NCI-H1417 (cell line): Measurements from ENCODE around the gene USP37.
A peak's percentile ranks its signal among the peaks of the same experiment; 100 is the strongest.

Experiments used
- DNase-seq, 3 experiments: peaks; one replicate each; lab custom pipeline; 2025; lab: John Stamatoyannopoulos, UW

Gene USP37

DNA sequence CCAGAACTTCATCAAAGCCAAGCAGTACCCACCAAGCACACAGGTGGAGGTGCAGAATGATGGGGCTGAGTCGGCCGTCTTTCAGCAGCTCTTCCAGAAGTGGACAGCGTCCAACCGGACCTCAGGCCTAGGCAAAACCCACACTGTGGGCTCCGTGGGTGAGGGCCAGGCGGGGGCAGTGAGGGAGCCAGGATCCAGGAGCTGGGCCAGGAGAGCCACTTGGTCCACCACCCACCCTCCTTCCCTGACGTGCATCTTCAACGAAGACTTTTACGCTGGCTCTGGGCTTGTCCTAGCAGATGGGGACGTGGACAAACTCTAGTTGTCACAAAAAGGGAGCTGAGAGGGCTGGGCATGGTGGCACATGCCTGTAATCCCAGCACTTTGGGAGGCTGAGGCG is 137.4 kb downstream of the USP37 start:
- no peak for DNase-seq

GRCh38 chr2:218429911-218430692 is 138.0 kb downstream of the USP37 start:
- no peak for DNase-seq

DNA sequence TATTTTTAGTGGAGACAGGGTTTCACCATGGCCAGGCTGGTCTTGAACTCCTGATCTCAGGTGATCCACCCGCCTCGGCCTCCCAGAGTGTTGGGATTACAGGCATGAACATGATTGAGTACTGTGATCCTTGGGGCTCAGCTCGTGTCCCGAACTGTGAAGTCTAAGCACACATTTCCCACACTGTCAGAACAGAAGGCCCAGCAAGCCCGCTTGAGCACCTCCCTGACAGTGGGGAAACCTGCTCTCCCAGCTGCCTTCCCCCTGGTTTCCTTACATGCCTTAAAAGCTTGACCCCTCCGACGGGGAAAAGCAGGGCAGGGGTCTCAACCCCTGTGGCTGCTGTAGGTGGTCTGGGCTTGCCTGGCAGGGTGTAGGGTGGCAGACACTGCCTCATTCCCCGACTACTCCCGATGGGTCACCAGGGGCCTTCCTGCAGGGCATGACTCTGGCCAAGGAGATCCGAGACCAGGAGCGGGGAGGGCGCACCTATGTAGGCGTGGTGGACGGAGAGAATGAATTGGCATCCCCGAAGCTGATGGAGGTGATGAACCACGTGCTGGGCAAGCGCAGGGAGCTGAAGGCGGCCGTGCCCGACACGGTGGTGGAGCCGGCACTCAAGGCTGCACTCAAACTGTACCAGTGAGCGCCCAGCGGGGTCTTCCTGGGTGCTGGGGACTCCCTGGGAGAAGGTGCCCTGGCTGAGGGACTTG is 139.1 kb downstream of the USP37 start:
- no peak for DNase-seq

- no peak for DNase-seq
These were observed 140.4 kb downstream of the USP37 start for GRCh38 chr2:218427741-218428140.

DNA sequence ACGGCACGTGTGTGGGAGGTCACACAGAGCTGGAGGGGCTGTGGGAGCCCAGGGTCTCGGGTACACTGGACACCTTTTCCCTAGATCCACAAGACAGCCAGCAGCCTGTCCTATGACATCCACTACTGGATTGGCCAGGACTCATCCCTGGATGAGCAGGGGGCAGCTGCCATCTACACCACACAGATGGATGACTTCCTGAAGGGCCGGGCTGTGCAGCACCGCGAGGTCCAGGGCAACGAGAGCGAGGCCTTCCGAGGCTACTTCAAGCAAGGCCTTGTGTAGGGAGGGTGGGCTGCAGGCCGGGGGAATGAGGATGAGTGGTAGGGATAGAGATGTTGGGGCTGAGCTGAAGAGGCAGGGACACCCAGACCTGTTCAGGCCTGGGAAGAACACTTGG is 142.6 kb downstream of the USP37 start:
- no peak for DNase-seq

DNA sequence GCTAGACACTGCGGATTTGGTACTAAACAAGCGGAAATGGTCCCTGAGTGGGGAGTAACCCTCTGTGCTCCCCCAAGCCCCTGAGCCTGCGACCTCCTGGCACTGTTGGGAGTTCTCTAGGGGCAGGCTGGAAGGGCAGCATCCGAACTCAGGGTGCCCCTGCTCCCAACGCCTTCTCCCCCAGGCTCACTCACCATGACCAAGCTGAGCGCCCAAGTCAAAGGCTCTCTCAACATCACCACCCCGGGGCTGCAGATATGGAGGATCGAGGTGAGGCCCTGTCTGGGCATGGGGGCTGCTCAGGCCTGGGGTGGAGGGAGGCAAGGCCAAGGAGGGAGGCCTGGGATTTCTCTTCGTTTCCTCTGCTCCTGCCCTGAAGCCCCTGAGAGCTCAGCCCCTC is 144.6 kb downstream of the USP37 start:
- no peak for DNase-seq

GRCh38 chr2:218422403-218423086 is 145.6 kb downstream of the USP37 start:
- no peak for DNase-seq

- DNase-seq, result no peak
These were observed 147.1 kb downstream of the USP37 start for GRCh38 chr2:218421027-218421426.

DNA sequence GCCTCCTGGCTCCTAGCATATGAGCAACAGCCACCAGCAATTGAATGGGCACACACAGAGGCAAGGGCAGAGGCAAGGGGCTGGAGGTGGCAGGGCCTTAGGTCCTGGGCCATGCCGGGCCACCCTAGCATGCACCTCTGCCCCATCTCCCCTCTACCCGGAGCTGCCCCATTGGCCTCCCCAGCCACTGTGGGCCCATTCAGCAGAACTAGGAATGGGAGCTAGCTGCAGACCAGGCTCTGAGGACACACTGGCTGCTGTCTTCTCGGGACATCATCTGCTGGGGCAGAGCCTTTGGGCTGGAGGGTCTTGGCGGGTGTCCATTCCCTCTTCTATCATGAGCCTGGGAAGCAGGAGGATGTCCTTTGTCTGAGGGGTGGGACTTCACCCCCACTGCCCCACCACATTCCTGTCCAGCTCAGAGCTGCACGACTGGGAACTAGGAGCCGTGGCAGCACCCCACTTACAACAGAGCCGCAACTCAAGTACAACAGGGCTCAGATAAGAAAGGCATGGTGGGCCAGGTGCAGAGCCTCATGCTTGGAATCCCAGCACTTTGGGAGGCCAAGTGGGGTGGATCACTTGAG is 148.4 kb downstream of the USP37 start:
- DNase-seq, result no peak

- DNase-seq, result peak in 2 of 3 experiments; percentile 35 to 79
These were observed 149.3 kb downstream of the USP37 start, which contains the start of gene VIL1 for GRCh38 chr2:218418717-218419458. VIL1 (plus strand) TSS chr2:218419123; CDS start chr2:218423779, 4,656 bp downstream.

GRCh38 chr2:218418321-218418716 is 149.8 kb downstream of the USP37 start:
- DNase-seq, result no peak

DNA sequence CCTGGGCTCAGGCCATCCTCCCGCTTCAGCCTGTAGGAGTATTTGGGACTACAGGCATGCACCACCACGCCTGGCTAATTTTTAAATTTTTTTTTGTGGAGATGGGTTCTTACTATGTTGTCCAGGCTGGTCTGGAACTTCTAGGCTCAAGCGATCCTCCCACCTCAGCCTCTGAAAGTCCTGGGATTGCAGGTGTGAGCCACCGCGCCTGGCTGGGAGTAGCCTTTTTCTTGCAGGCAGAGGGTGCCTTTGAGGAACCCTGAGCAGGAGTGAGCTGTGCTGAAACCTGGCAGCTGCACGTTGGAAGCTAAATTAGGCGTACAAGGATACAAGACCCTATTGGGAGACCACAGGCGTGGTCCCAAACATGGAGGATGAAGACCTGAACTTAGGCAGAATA is 160.4 kb downstream of the USP37 start:
- DNase-seq, result no peak

- DNase-seq, result peak in 2 of 3 experiments; percentile 21 to 82
These were observed 161.1 kb downstream of the USP37 start for GRCh38 chr2:218406949-218407618.

GRCh38 chr2:218406209-218406948 is 161.8 kb downstream of the USP37 start:
- peak; percentile 85 to 95 (median 94) for DNase-seq

DNA sequence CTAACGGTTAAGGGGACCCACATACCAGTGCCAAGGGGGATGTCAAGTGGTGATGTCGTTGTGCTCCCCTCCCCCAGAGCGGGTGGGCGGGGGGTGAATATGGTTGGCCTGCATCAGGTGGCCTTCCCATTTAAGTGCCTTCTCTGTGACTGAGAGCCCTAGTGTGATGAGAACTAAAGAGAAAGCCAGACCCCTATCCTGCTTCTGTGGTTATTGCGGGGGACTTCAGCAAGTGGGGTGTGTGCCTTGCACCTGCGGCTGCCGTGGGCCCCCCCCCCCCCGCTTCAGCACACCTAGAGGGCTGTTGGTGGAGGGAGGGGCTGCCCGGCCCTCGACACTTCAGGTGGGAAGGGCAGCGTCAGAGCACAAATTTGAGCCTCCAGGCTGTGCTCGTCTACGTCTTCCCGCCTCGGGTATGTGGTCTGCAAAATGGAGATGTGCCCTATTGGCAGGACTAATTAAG is 162.4 kb downstream of the USP37 start:
- no peak for DNase-seq

GRCh38 chr2:218405086-218405745 is 162.9 kb downstream of the USP37 start:
- no peak for DNase-seq

GRCh38 chr2:218404351-218405085 is 163.6 kb downstream of the USP37 start:
- no peak for DNase-seq

DNA sequence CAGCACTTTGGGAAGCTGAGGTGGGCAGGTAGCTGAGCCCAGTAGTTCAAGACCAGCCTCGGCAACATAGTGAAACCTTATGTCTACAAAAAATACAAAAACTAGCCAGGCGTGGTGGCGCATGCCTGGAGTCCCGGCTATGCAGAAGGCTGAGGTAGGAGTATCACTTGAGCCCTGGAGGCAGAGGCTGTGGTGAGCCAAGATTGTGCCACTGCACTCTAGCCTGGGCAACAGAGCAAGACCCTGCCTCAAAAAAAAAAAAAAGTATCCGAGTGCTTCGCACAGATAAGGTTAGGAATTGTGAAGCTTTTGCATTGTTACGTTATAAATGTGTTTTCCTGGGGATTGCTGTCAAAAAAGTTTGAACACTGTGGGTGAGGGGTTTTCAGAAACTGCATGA is 164.3 kb downstream of the USP37 start:
- DNase-seq, result no peak

DNA sequence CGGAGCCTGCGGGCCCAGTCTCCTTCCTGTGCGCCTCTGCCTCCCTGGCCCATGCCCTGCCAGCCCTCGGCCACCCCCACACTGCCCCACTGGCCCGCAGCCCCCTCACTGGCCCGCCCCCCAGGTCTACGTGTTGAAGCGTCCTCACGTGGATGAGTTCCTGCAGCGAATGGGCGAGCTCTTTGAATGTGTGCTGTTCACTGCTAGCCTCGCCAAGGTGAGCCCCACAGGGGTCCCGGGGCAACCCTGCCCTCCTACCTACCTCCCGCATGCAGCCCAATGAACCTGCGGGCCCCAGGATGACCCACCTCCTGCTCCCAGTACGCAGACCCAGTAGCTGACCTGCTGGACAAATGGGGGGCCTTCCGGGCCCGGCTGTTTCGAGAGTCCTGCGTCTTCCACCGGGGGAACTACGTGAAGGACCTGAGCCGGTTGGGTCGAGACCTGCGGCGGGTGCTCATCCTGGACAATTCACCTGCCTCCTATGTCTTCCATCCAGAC is 165.2 kb downstream of the USP37 start:
- no peak for DNase-seq
